ENCODE results near the gene ANP32B. TPM values are rescaled to one million over a fixed set of nuclear protein-coding genes. Genes with fewer than 3 reads are reported as not detected.

The ANP32B gene
- total RNA-seq, 3 donors from 2014 or later (not counting 1 experiment from before 2014, with no cell fraction given), result 89.9 to 107 (median 100) TPM

DNA sequence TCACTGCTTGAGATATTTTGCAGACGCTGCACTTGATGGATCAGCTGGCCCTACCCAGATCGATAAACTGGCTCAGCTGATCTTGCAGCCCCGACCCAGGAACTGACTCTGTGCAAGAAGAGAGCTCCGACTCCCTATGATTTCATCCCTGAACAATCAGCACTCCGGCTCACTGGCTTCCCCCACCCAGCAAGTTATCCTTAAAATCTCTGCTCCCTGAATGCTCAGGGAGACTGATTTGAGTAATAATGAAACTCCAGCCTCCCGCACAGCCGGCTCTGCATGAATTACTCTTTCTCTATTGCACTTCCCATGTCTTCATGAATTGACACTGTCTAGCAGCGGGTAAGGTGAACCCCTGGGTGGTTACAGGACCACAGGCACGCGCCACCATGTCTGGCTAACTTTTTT lies 56.5 kb downstream of the ANP32B start:
- H3K4me3 Mint-ChIP-seq, result no peak overlapping the region
- Histone ChIP-seq H3K9me3 (ENCODE audit: control insufficient read depth, insufficient read depth, low read length) (no peaks in the 10 kb centered on the region), H3K36me3 (ENCODE audit: control insufficient read depth, insufficient read depth, low read length) (no peaks in the 10 kb centered on the region), H3K4me1 (ENCODE audit: control insufficient read depth, insufficient read depth, low read length) (peaks cover 1% of the 10 kb centered on the region), H3K27me3 (ENCODE audit: control insufficient read depth, insufficient read depth, low read length) (no peaks in the 10 kb centered on the region), H3K27ac (ENCODE audit: low read length) (no peak overlapping the region), H3K4me3 (ENCODE audit: low read length) (no peak overlapping the region)
- 77% methylated on average over 10 of the region's 10 CpGs for WGBS (ENCODE audit: insufficient coverage)
- H3K36me3 Mint-ChIP-seq, result no peaks in the 10 kb centered on the region
- DNase-seq, result no peak
- H3K4me1 Mint-ChIP-seq, result peaks cover 4 to 5% of the 10 kb centered on the region in 2 donors
- TF ChIP-seq, protein P1, sequence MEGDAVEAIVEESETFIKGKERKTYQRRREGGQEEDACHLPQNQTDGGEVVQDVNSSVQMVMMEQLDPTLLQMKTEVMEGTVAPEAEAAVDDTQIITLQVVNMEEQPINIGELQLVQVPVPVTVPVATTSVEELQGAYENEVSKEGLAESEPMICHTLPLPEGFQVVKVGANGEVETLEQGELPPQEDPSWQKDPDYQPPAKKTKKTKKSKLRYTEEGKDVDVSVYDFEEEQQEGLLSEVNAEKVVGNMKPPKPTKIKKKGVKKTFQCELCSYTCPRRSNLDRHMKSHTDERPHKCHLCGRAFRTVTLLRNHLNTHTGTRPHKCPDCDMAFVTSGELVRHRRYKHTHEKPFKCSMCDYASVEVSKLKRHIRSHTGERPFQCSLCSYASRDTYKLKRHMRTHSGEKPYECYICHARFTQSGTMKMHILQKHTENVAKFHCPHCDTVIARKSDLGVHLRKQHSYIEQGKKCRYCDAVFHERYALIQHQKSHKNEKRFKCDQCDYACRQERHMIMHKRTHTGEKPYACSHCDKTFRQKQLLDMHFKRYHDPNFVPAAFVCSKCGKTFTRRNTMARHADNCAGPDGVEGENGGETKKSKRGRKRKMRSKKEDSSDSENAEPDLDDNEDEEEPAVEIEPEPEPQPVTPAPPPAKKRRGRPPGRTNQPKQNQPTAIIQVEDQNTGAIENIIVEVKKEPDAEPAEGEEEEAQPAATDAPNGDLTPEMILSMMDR (IDR thresholded peaks at IDR 0.05), result no peak
- H3K27me3 Mint-ChIP-seq (ENCODE audit: low read depth in 2 of 2), result peaks cover 0 to 6% of the 10 kb centered on the region in 2 donors
- H3K9me3 Mint-ChIP-seq, result no peaks in the 10 kb centered on the region
- intact Hi-C loops (cut with micrococcal nuclease), result loop anchor here (10.0 kb wide), 1 partner anchor 325 kb away; no protein-coding TSS in a partner anchor
- ATAC-seq, result no peak
- H3K27ac Mint-ChIP-seq, result no peak overlapping the region

DNA sequence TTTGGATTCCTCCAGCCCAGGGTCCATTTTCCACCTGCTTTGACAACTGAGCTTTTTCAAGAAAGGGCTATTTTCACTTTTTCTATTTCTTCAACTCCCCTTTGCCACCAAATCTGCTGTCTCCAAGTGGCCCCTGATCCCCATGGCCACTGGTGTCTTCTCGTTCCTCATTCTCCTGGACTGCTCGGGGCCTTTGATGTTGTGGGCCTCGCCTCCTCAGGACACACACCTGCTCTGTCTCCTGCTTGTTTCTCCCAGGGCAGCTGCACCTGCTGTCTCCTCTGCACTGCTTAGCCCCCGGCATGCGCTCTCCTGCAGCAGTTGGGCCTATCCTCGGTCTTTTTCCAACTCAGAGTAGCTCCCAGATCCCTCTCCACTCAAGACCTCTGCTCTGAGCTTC lies 57.1 kb downstream of the ANP32B start:
- Histone ChIP-seq H3K36me3 (ENCODE audit: control insufficient read depth, insufficient read depth, low read length) (no peaks in the 10 kb centered on the region), H3K27ac (ENCODE audit: low read length) (no peak overlapping the region), H3K4me1 (ENCODE audit: control insufficient read depth, insufficient read depth, low read length) (peaks cover 6% of the 10 kb centered on the region), H3K9me3 (ENCODE audit: control insufficient read depth, insufficient read depth, low read length) (no peaks in the 10 kb centered on the region), H3K4me3 (ENCODE audit: low read length) (no peak overlapping the region), H3K27me3 (ENCODE audit: control insufficient read depth, insufficient read depth, low read length) (no peaks in the 10 kb centered on the region)
- no peak for DNase-seq
- TF ChIP-seq, protein P1 (IDR thresholded peaks at IDR 0.05), result no peak
- Mint-ChIP-seq H3K4me1 (peaks cover 4% of the 10 kb centered on the region in 2 donors), H3K27ac (peak overlapping the region in 1 of 2 donors; percentile 15), H3K9me3 (no peaks in the 10 kb centered on the region), H3K36me3 (no peaks in the 10 kb centered on the region), H3K27me3 (ENCODE audit: low read depth in 2 of 2) (peaks cover 0 to 3% of the 10 kb centered on the region in 2 donors), H3K4me3 (no peak overlapping the region)
- intact Hi-C loops (cut with micrococcal nuclease), result no loop called here
- 88% methylated on average over 6 of the region's 6 CpGs for WGBS (ENCODE audit: insufficient coverage)
- no peak for ATAC-seq

DNA sequence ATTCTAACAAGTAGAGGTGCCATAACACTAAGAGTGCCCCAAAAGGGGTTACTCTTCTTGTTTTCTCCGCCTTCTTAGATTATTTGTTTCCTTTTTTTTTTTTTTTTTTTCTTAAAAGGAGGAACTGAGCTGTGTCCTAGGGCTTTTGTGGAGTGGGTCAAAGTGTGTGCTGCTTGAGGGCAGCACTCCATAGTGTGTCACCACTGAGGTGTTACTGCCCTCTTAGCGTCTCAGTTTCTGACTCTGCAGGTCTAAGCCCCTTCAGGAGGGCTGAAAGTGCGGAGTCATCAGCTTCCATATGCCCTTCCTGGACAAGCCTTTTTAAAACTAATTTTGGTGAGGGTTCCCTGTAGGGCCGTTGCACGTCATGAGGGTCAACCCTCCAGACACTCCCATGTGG lies 60.8 kb downstream of the ANP32B start:
- no peaks in the 10 kb centered on the region for H3K9me3 ChIP-seq (ENCODE audit: control insufficient read depth, insufficient read depth, low read length)
- H3K27me3 ChIP-seq (ENCODE audit: control insufficient read depth, insufficient read depth, low read length), result no peaks in the 10 kb centered on the region
- no peak overlapping the region for H3K4me3 ChIP-seq (ENCODE audit: low read length)
- no peaks in the 10 kb centered on the region for H3K36me3 ChIP-seq (ENCODE audit: control insufficient read depth, insufficient read depth, low read length)
- H3K27me3 Mint-ChIP-seq (ENCODE audit: low read depth in 2 of 2), result peaks cover 0 to 3% of the 10 kb centered on the region in 2 donors
- peaks cover 12% of the 10 kb centered on the region in 2 donors for H3K4me1 Mint-ChIP-seq
- DNase-seq, result no peak
- intact Hi-C loops (cut with micrococcal nuclease), result no loop called here
- H3K4me1 ChIP-seq (ENCODE audit: control insufficient read depth, insufficient read depth, low read length), result peaks cover 10% of the 10 kb centered on the region
- no peak overlapping the region for H3K27ac ChIP-seq (ENCODE audit: low read length)
- 64% methylated on average over 4 of the region's 5 CpGs for WGBS (ENCODE audit: insufficient coverage)
- ATAC-seq, result no peak
- H3K4me3 Mint-ChIP-seq, result no peak overlapping the region
- TF ChIP-seq, protein P1 (IDR thresholded peaks at IDR 0.05), result no peak
- H3K36me3 Mint-ChIP-seq, result no peaks in the 10 kb centered on the region
- no peaks in the 10 kb centered on the region for H3K9me3 Mint-ChIP-seq
- no peak overlapping the region for H3K27ac Mint-ChIP-seq

All from natural killer cell (primary cell).